ENCODE results near the gene BPIFB2. TPM values are rescaled to one million over a fixed set of nuclear protein-coding genes. Genes with fewer than 3 reads are reported as not detected.

BPIFB2 gene
- total and polyA plus RNA-seq, 10 of the 15 experiments (the other 5 are each of a cell fraction or from before 2014, with no cell fraction given) = not detected

- TF ChIP-seq PRDM15 (CRISPR knock-in tag; IDR thresholded peaks at IDR 0.05) (no peak), ZBTB11 (CRISPR knock-in tag; IDR thresholded peaks at IDR 0.05) (no peak), POLR2AphosphoS5 (IDR thresholded peaks at IDR 0.05; ENCODE audit: low read length) (no peak), CREM (IDR thresholded peaks at IDR 0.05; ENCODE audit: low read depth) (no peak), CBFB (IDR thresholded peaks at IDR 0.05; ENCODE audit: low read depth) (no peak)
Measured at GRCh38 chr20:33000802-33001466, 6.6 kb upstream of the BPIFB2 start (continued).

All from GM12878 (cell line).